ENCODE results near the gene WDR59.

The WDR59 gene

DNA sequence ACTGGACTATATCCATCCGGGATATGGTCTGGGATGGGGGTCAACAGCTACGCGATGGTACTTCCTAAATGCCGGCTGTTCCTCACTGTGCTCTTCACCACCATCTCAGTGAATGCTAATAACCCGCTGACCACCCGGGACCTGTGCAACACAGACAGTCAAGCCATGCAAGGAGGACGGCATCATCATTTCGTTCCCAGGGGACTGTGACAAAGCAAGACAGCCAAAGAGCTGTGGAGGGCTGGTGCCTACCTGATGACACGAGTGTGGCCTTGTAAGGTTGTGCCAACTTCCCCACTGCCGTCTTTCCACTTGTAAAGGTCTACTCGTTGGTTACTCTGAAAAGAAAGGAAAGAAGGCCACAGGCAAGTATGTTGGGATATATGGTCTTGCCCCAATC, 33.7 kb downstream of the WDR59 start:
- ChIA-PET POLR2A (no interaction called here), CTCF (interaction anchor here (0.6 kb wide), 2 partner anchors 18 to 111 kb away, joined by 3 to 6 read pairs; no protein-coding TSS in a partner anchor)
- DNase-seq (ENCODE audit: extremely low spot score): no peak
- TF ChIP-seq ZNF384 (IDR thresholded peaks at IDR 0.05): no peak

- POLR2A ChIA-PET: no interaction called here
- CTCF ChIA-PET: no interaction called here
These were observed 34.4 kb downstream of the WDR59 start for GRCh38 chr16:74950511-74950910.

GRCh38 chr16:74949309-74949708, 35.6 kb downstream of the WDR59 start:
- DNase-seq (ENCODE audit: extremely low spot score): no peak
- ChIA-PET CTCF (interaction anchor here (0.6 kb wide), 1 partner anchor 88 kb away, joined by 4 read pairs; no protein-coding TSS in a partner anchor), POLR2A (no interaction called here)
- TF ChIP-seq LEF1 (IDR thresholded peaks at IDR 0.05; ENCODE audit: borderline replicate concordance): no peak
- TF ChIP-seq L3MBTL2 (conservative IDR thresholded peaks at IDR 0.05): no peak
- no peak for TF ChIP-seq ARNT (IDR thresholded peaks at IDR 0.05)
- no peak for TF ChIP-seq SUZ12 (IDR thresholded peaks at IDR 0.05)
- TF ChIP-seq FOXA1 (IDR thresholded peaks at IDR 0.05): no peak
- TF ChIP-seq, protein P1, sequence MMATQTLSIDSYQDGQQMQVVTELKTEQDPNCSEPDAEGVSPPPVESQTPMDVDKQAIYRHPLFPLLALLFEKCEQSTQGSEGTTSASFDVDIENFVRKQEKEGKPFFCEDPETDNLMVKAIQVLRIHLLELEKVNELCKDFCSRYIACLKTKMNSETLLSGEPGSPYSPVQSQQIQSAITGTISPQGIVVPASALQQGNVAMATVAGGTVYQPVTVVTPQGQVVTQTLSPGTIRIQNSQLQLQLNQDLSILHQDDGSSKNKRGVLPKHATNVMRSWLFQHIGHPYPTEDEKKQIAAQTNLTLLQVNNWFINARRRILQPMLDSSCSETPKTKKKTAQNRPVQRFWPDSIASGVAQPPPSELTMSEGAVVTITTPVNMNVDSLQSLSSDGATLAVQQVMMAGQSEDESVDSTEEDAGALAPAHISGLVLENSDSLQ (IDR thresholded peaks at IDR 0.05): no peak
- TF ChIP-seq FOXM1 (IDR thresholded peaks at IDR 0.05; ENCODE audit: borderline replicate concordance): no peak
- no peak for TF ChIP-seq SP1 (IDR thresholded peaks at IDR 0.05)
- no peak for TF ChIP-seq CTBP1 (IDR thresholded peaks at IDR 0.05; ENCODE audit: borderline replicate concordance)
- TF ChIP-seq NFRKB (IDR thresholded peaks at IDR 0.05): no peak
- no peak for TF ChIP-seq HDGF (IDR thresholded peaks at IDR 0.05; ENCODE audit: borderline replicate concordance)
- no peak for TF ChIP-seq ELF4 (IDR thresholded peaks at IDR 0.05)

More at GRCh38 chr16:74950511-74950910, 34.4 kb downstream of the WDR59 start:
- no peak for DNase-seq (ENCODE audit: extremely low spot score)
- TF ChIP-seq ARNT (IDR thresholded peaks at IDR 0.05) (no peak), ZNF384 (IDR thresholded peaks at IDR 0.05) (no peak), L3MBTL2 (conservative IDR thresholded peaks at IDR 0.05) (no peak), TARDBP (IDR thresholded peaks at IDR 0.05) (no peak), HDGF (IDR thresholded peaks at IDR 0.05; ENCODE audit: borderline replicate concordance) (no peak), LEF1 (IDR thresholded peaks at IDR 0.05; ENCODE audit: borderline replicate concordance) (no peak)
- TF ChIP-seq, protein P1 (IDR thresholded peaks at IDR 0.05): no peak

DNA sequence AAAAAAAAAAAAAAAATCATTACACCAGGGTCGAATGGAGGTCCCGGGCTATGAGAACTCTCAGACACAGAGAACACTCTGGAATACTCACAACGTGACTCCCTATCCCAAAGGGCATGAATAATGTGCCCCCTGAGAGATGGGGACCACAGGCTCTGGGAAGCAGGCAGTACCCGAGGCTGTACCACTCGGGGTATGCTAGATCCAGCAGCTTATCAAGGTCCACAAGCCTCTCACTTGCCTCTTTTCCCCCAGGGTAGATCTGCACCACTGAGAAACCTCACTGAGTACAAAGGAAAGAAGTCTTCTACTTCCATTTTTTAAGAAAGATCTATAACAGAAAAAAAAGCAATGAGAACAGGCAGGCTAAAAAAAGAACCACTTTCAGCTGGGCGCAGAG, 40.5 kb downstream of the WDR59 start:
- CTCF ChIA-PET: no interaction called here
- DNase-seq (ENCODE audit: extremely low spot score): no peak
- TF ChIP-seq LEF1 (IDR thresholded peaks at IDR 0.05; ENCODE audit: borderline replicate concordance) (no peak), HDGF (IDR thresholded peaks at IDR 0.05; ENCODE audit: borderline replicate concordance) (no peak), FOXK2 (IDR thresholded peaks at IDR 0.05) (no peak), FOXM1 (IDR thresholded peaks at IDR 0.05; ENCODE audit: borderline replicate concordance) (no peak), ZNF384 (IDR thresholded peaks at IDR 0.05) (no peak), CTBP1 (IDR thresholded peaks at IDR 0.05; ENCODE audit: borderline replicate concordance) (no peak), SP1 (IDR thresholded peaks at IDR 0.05) (no peak), FOXA1 (IDR thresholded peaks at IDR 0.05) (no peak), BHLHE40 (IDR thresholded peaks at IDR 0.05; ENCODE audit: borderline replicate concordance) (no peak), NFRKB (IDR thresholded peaks at IDR 0.05) (no peak)
- TF ChIP-seq, protein P1 (IDR thresholded peaks at IDR 0.05): no peak
- POLR2A ChIA-PET: no interaction called here

- CTCF ChIA-PET: no interaction called here
These were observed 41.7 kb downstream of the WDR59 start for GRCh38 chr16:74942977-74943918.

More at GRCh38 chr16:74942977-74943918, 41.7 kb downstream of the WDR59 start:
- DNase-seq (ENCODE audit: extremely low spot score): no peak
- POLR2A ChIA-PET: no interaction called here
- no peak for TF ChIP-seq NFRKB (IDR thresholded peaks at IDR 0.05)
- no peak for TF ChIP-seq TARDBP (IDR thresholded peaks at IDR 0.05)
- TF ChIP-seq CTBP1 (IDR thresholded peaks at IDR 0.05; ENCODE audit: borderline replicate concordance): no peak
- TF ChIP-seq HDGF (IDR thresholded peaks at IDR 0.05; ENCODE audit: borderline replicate concordance): no peak
- no peak for TF ChIP-seq LEF1 (IDR thresholded peaks at IDR 0.05; ENCODE audit: borderline replicate concordance)
- no peak for TF ChIP-seq L3MBTL2 (conservative IDR thresholded peaks at IDR 0.05)
- TF ChIP-seq, protein P1 (IDR thresholded peaks at IDR 0.05): no peak
- no peak for TF ChIP-seq ELF4 (IDR thresholded peaks at IDR 0.05)
- TF ChIP-seq BHLHE40 (IDR thresholded peaks at IDR 0.05; ENCODE audit: borderline replicate concordance): no peak
- TF ChIP-seq SP1 (IDR thresholded peaks at IDR 0.05): no peak
- no peak for TF ChIP-seq FOXM1 (IDR thresholded peaks at IDR 0.05; ENCODE audit: borderline replicate concordance)
- TF ChIP-seq ZNF384 (IDR thresholded peaks at IDR 0.05): no peak
